ENCODE data around the gene TRIM2. TPM values are rescaled to one million over a fixed set of nuclear protein-coding genes. Genes with fewer than 3 reads are reported as not detected.
A peak's percentile ranks its signal among the peaks of the same experiment; 100 is the strongest.

Gene TRIM2
- total RNA-seq, 1 experiment from 2014 or later = 93.2 TPM

DNA sequence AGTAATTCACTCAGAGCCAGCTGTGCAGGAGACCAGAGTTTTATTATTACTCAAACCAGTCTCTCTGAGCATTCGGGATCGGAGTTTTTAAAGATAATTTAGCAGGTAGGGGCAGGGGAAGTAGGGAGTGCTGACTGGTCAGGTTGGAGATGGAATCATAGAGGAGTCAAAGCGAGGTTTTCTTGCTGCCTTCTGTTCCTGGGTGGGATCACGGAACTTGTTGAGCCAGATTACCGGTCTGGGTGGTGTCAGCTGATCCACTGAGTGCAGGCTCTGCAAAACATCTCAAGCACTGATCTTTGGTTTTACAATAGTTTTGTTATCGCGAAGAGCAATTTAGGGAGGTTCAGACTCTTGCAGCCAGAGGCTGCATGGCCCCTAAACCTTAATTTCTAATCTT, 63.6 kb downstream of the TRIM2 start:
- intact Hi-C loops (cut with micrococcal nuclease; ENCODE audit: unreplicated experiment) = no loop called here
- H3K27me3 ChIP-seq (replicated peaks; ENCODE audit: insufficient read depth, low read depth, low read length, poor library complexity) = no peaks in the 10 kb centered on the region
- H3K4me3 ChIP-seq (ENCODE audit: low read depth, low read length, poor library complexity, severe bottlenecking) = no peak overlapping the region
- H3K4me1 ChIP-seq (ENCODE audit: insufficient read depth, low read length, poor library complexity, severe bottlenecking) = peaks cover 16% of the 10 kb centered on the region
- ChIA-PET POLR2A (ENCODE audit: low non-redundant PET) (no interaction called here), CTCF (no interaction called here)
- H3K9me3 ChIP-seq (ENCODE audit: low read depth, low read length, poor library complexity, severe bottlenecking) = peaks cover 2% of the 10 kb centered on the region
- BruUV-seq (replicated peaks) = no TSS peak
- no peak overlapping the region for H3K27ac ChIP-seq (ENCODE audit: low read depth, low read length, poor library complexity, severe bottlenecking)
- TF ChIP-seq EZH2 (IDR thresholded peaks at IDR 0.05; ENCODE audit: borderline replicate concordance, low read depth, low read length, poor library complexity, severe bottlenecking) = no peak
- TF ChIP-seq, protein P1, sequence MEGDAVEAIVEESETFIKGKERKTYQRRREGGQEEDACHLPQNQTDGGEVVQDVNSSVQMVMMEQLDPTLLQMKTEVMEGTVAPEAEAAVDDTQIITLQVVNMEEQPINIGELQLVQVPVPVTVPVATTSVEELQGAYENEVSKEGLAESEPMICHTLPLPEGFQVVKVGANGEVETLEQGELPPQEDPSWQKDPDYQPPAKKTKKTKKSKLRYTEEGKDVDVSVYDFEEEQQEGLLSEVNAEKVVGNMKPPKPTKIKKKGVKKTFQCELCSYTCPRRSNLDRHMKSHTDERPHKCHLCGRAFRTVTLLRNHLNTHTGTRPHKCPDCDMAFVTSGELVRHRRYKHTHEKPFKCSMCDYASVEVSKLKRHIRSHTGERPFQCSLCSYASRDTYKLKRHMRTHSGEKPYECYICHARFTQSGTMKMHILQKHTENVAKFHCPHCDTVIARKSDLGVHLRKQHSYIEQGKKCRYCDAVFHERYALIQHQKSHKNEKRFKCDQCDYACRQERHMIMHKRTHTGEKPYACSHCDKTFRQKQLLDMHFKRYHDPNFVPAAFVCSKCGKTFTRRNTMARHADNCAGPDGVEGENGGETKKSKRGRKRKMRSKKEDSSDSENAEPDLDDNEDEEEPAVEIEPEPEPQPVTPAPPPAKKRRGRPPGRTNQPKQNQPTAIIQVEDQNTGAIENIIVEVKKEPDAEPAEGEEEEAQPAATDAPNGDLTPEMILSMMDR (conservative IDR thresholded peaks at IDR 0.05; ENCODE audit: low read depth, low read length) = no peak
- no peak for DNase-seq (ENCODE audit: low spot score)
- H3K36me3 ChIP-seq (ENCODE audit: insufficient read depth, low read length, poor library complexity, severe bottlenecking) = peaks cover 11% of the 10 kb centered on the region

DNA sequence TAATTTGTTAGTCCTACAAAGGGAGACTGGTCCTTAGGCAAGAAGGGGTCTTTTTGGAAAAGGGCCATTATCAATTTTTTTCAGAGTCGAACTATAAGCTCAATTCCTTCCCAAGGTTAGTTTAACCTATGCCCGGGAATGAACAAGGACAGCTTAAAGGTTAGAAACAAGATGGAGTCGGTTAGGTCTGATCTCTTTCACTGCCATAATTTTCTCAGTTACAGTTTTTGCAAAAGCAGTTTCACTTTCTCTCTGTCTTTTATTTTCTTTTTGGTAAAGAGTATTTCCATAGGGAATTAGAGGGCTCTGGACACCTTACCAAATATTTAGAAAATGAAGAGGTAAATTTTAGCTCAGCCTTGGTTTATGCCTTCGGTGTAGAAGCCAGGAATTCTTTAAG, 64.1 kb downstream of the TRIM2 start:
- ChIA-PET CTCF (no interaction called here), POLR2A (ENCODE audit: low non-redundant PET) (interaction anchor here (0.6 kb wide), 1 partner anchor 11 kb away, joined by 3 read pairs; no protein-coding TSS in a partner anchor)
- no peaks in the 10 kb centered on the region for H3K27me3 ChIP-seq (replicated peaks; ENCODE audit: insufficient read depth, low read depth, low read length, poor library complexity)
- no TSS peak for BruUV-seq (replicated peaks)
- H3K27ac ChIP-seq (ENCODE audit: low read depth, low read length, poor library complexity, severe bottlenecking) = peak overlapping the region; percentile 52
- H3K36me3 ChIP-seq (ENCODE audit: insufficient read depth, low read length, poor library complexity, severe bottlenecking) = peaks cover 7% of the 10 kb centered on the region
- H3K9me3 ChIP-seq (ENCODE audit: low read depth, low read length, poor library complexity, severe bottlenecking) = no peaks in the 10 kb centered on the region
- no peak overlapping the region for H3K4me3 ChIP-seq (ENCODE audit: low read depth, low read length, poor library complexity, severe bottlenecking)
- DNase-seq (ENCODE audit: low spot score) = no peak
- TF ChIP-seq, protein P1 (conservative IDR thresholded peaks at IDR 0.05; ENCODE audit: low read depth, low read length) = no peak
- no peak for TF ChIP-seq EZH2 (IDR thresholded peaks at IDR 0.05; ENCODE audit: borderline replicate concordance, low read depth, low read length, poor library complexity, severe bottlenecking)
- H3K4me1 ChIP-seq (ENCODE audit: insufficient read depth, low read length, poor library complexity, severe bottlenecking) = peaks cover 16% of the 10 kb centered on the region
- intact Hi-C loops (cut with micrococcal nuclease; ENCODE audit: unreplicated experiment) = no loop called here

DNA sequence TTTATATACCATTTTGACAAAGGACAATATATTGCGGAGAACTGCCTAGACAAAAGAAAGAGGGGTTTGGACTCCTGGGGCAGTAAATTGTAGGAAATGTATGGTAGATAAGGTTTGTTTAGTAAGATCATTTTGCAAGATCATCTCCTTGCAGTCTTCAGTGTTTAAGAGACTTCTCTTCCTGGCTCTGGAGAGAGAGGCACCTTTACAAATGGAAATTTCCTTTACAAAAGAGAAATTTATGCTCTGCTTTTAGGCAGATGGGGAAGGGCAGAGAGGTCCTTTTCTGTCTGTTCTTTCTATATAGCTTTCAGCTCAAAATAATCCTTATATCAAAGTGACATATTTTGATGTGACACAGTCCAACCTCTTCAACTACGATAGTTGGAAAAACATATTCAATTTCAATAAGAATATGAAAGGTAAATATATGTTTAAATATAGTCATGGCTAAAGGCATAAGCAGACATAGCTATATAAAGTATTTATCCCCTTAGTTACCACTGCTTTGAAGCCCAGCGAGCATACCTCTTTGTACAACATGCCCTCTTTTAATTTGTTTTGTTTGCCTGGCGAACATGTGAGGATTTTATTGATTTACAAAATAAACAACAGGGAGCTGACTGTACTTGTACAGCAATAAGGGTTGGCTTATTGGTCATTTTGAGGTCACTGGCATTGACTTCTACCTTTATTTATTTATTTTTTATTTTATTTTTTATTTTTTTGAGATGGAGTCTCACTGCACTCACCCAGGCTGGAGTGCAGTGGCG, 65.2 kb downstream of the TRIM2 start:
- no peak for DNase-seq (ENCODE audit: low spot score)
- intact Hi-C loops (cut with micrococcal nuclease; ENCODE audit: unreplicated experiment) = no loop called here
- no peaks in the 10 kb centered on the region for H3K9me3 ChIP-seq (ENCODE audit: low read depth, low read length, poor library complexity, severe bottlenecking)
- no TSS peak for BruUV-seq (replicated peaks)
- H3K27me3 ChIP-seq (replicated peaks; ENCODE audit: insufficient read depth, low read depth, low read length, poor library complexity) = no peaks in the 10 kb centered on the region
- H3K4me3 ChIP-seq (ENCODE audit: low read depth, low read length, poor library complexity, severe bottlenecking) = no peak overlapping the region
- peaks cover 13% of the 10 kb centered on the region for H3K4me1 ChIP-seq (ENCODE audit: insufficient read depth, low read length, poor library complexity, severe bottlenecking)
- ChIA-PET CTCF (no interaction called here), POLR2A (ENCODE audit: low non-redundant PET) (no interaction called here)
- H3K36me3 ChIP-seq (ENCODE audit: insufficient read depth, low read length, poor library complexity, severe bottlenecking) = peaks cover 5% of the 10 kb centered on the region
- no peak for TF ChIP-seq EZH2 (IDR thresholded peaks at IDR 0.05; ENCODE audit: borderline replicate concordance, low read depth, low read length, poor library complexity, severe bottlenecking)
- TF ChIP-seq, protein P1 (conservative IDR thresholded peaks at IDR 0.05; ENCODE audit: low read depth, low read length) = no peak
- peak overlapping the region; percentile 52 for H3K27ac ChIP-seq (ENCODE audit: low read depth, low read length, poor library complexity, severe bottlenecking)

Data from A673 (cell line).